SK-N-SH (cell line): ENCODE measurements around the gene CCDC178. TPM values are rescaled to one million over a fixed set of nuclear protein-coding genes. Genes with fewer than 3 reads are reported as not detected.

Source experiments
- CTCF ChIA-PET: fragments of 300-600, 350-600 bp; formaldehyde crosslinking; extraction: SDS; loops from one replicate; lab custom pipeline; 2021; lab: Yijun Ruan, JAX
- POLR2A ChIA-PET: fragments of 350-600 bp; sonication (Branson Sonifier 250); formaldehyde crosslinking; extraction: SDS; loops from one replicate; lab custom pipeline; 2020; ENCODE audit warnings: antibody characterized with exemption, inconsistent platforms; lab: Yijun Ruan, JAX
- DNase-seq: peaks from one replicate; pipeline ENCODE4 v3.0.0; 2012
- H2AFZ ChIP-seq: fragments of 200-600 bp; sonication (generic); 2 replicates; pipeline ENCODE4 v1.8.1; 2016; ENCODE audit warnings: antibody characterized with exemption, mild to moderate bottlenecking, low read depth
- H3F3A ChIP-seq: fragments of 200-600 bp; sonication (generic); replicated peaks from 2 replicates; pipeline ENCODE3; 2016; ENCODE audit warnings: antibody characterized with exemption, mild to moderate bottlenecking; ENCODE audit not compliant: insufficient read depth
- H3K27ac ChIP-seq, 2 experiments: fragments of 200-500 bp in 1 of 2; fragments of 200-600 bp in 1 of 2; sonication (Bioruptor generic) in 1 of 2; sonication (generic), shearing (Covaris generic) in 1 of 2; 2 replicates each; pipeline versions ENCODE4 v1.5.1 to v1.6.1; 2014 to 2016; ENCODE audit warnings: low read depth in 2 of 2, inconsistent platforms in 1 of 2, low read length in 1 of 2, mild to moderate bottlenecking in 1 of 2, mixed read lengths in 1 of 2
- H3K27me3 ChIP-seq: fragments of 200-600 bp; sonication (generic), shearing (Covaris generic); 2 replicates; pipeline ENCODE4 v1.6.1; 2016; ENCODE audit warnings: mixed run types; ENCODE audit not compliant: insufficient read depth
- H3K36me3 ChIP-seq, 2 experiments: fragments of 200-500 bp in 1 of 2; fragments of 200-600 bp in 1 of 2; sonication (Bioruptor generic) in 1 of 2; sonication (generic) in 1 of 2; replicated peaks in 1 of 2; 2 replicates each; pipeline versions ENCODE3 to v1.5.1; 2014 to 2016; ENCODE audit warnings: low read length in 1 of 2, mild to moderate bottlenecking in 1 of 2; ENCODE audit not compliant: insufficient read depth in 2 of 2, control insufficient read depth in 1 of 2
- H3K4me1 ChIP-seq, 2 experiments: fragments of 200-500 bp in 1 of 2; fragments of 200-600 bp in 1 of 2; sonication (Bioruptor generic) in 1 of 2; sonication (generic), shearing (Covaris generic) in 1 of 2; 2 replicates each; pipeline versions ENCODE4 v1.5.1 to v1.6.1; 2014 to 2016; ENCODE audit warnings: low read depth in 1 of 2, low read length in 1 of 2, mixed run types in 1 of 2; ENCODE audit not compliant: insufficient read depth in 2 of 2, control insufficient read depth in 1 of 2
- H3K4me2 ChIP-seq: fragments of 200-600 bp; sonication (generic), shearing (Covaris generic); 2 replicates; pipeline ENCODE4 v1.6.1; 2017; ENCODE audit warnings: mixed run types
- H3K4me3 ChIP-seq, 2 experiments: fragments of 200-500 bp in 1 of 2; fragments of 200-600 bp in 1 of 2; sonication (Bioruptor generic) in 1 of 2; sonication (generic), shearing (Covaris generic) in 1 of 2; 2 replicates each; pipeline versions ENCODE4 v1.5.1 to v1.8.1; 2014 to 2016; ENCODE audit warnings: low read depth in 2 of 2, inconsistent platforms in 1 of 2, low read length in 1 of 2, mild to moderate bottlenecking in 1 of 2, mixed read lengths in 1 of 2, moderate library complexity in 1 of 2
- H3K79me2 ChIP-seq: fragments of 200-600 bp; sonication (generic); 2 replicates; pipeline ENCODE4 v1.8.1; 2017; ENCODE audit warnings: mild to moderate bottlenecking; ENCODE audit not compliant: insufficient read depth
- H3K9ac ChIP-seq: fragments of 200-600 bp; sonication (generic); 2 replicates; pipeline ENCODE4 v1.6.1; 2017; ENCODE audit warnings: mixed run types
- H3K9me2 ChIP-seq: fragments of 200-600 bp; sonication (generic); 2 replicates; pipeline ENCODE4 v1.6.1; 2017; ENCODE audit warnings: mixed run types
- H3K9me3 ChIP-seq: fragments of 200-600 bp; sonication (generic); 2 replicates; pipeline ENCODE4 v1.6.1; 2017; ENCODE audit warnings: mixed run types, mild to moderate bottlenecking, moderate library complexity
- H4K20me1 ChIP-seq: fragments of 200-600 bp; sonication (generic); 2 replicates; pipeline ENCODE4 v1.6.1; 2017; ENCODE audit warnings: mild to moderate bottlenecking, mixed run types; ENCODE audit not compliant: insufficient read depth
- ELF1 ChIP-seq: IDR thresholded peaks from 2 replicates; pipeline ENCODE4 v1.4.0; 2012
- FOSL2 ChIP-seq: IDR thresholded peaks from 2 replicates; pipeline ENCODE4 v1.4.0; 2012; ENCODE audit warnings: low read depth, mild to moderate bottlenecking, moderate library complexity, borderline replicate concordance
- FOXJ3 ChIP-seq: sonication (generic); formaldehyde crosslinking; IDR thresholded peaks from 2 replicates; pipeline ENCODE4 v1.5.1; 2020; ENCODE audit warnings: mild to moderate bottlenecking, missing genetic modification reagents
- FOXM1 ChIP-seq: IDR thresholded peaks from 2 replicates; pipeline ENCODE4 v1.4.0; 2012; ENCODE audit warnings: low read depth, mild to moderate bottlenecking
- GATA2 ChIP-seq: sonication (generic); formaldehyde crosslinking; IDR thresholded peaks from 2 replicates; pipeline ENCODE4 v1.5.0; 2020; ENCODE audit warnings: mild to moderate bottlenecking, missing genetic modification reagents
- JUND ChIP-seq: IDR thresholded peaks from 2 replicates; pipeline ENCODE4 v1.4.0; 2012
- NRF1 ChIP-seq: IDR thresholded peaks from 2 replicates; pipeline ENCODE4 v1.6.1; 2012; ENCODE audit warnings: low read depth, mild to moderate bottlenecking, low read length
- POLR2AphosphoS5 ChIP-seq: IDR thresholded peaks from 2 replicates; pipeline ENCODE4 v1.6.1; 2012; ENCODE audit warnings: low read depth, low read length
- RXRA ChIP-seq: IDR thresholded peaks from 2 replicates; pipeline ENCODE4 v1.4.0; 2012; ENCODE audit warnings: low read depth, mild to moderate bottlenecking, borderline replicate concordance
- SIN3A ChIP-seq: IDR thresholded peaks from 2 replicates; pipeline ENCODE4 v1.6.1; 2012; ENCODE audit warnings: low read depth, mild to moderate bottlenecking, low read length, moderate library complexity, borderline replicate concordance
- SMC3 ChIP-seq: IDR thresholded peaks from 2 replicates; pipeline ENCODE4 v1.6.1; 2012; ENCODE audit warnings: low read depth, low read length, improper control_type of control experiment
- WGBS: methylation state at CpG from one replicate; pipeline ENCODE4 v1.1.6; 2017; ENCODE audit warnings: low lambda C conversion rate; 5-methylcytosine and 5-hydroxymethylcytosine counted together
- polyA plus RNA-seq, 3 experiments: library from polyadenylated mRNA; depleted of rRNA; stranded (reverse); fragments of >200 nt; gene quantifications; 2 replicates each; pipeline ENCODE4 v1.2.3, GENCODE V29; 2012
- TF ChIP-seq, protein P1 (sequence below): fragments of 200-600 bp; sonication (generic); IDR thresholded peaks from 2 replicates; pipeline ENCODE4 v1.6.1; 2017; ENCODE audit warnings: antibody characterized with exemption, mild to moderate bottlenecking, moderate library complexity
- TF ChIP-seq, protein P2 (sequence below): fragments of 150-350 bp; IDR thresholded peaks from 2 replicates; pipeline ENCODE4 v1.6.1; 2017; ENCODE audit warnings: antibody characterized with exemption, low read length, low read depth, borderline replicate concordance

The CCDC178 gene
- polyA plus RNA-seq, 1 of the 3 experiments (the other 2 are of a cell fraction) = not detected

DNA sequence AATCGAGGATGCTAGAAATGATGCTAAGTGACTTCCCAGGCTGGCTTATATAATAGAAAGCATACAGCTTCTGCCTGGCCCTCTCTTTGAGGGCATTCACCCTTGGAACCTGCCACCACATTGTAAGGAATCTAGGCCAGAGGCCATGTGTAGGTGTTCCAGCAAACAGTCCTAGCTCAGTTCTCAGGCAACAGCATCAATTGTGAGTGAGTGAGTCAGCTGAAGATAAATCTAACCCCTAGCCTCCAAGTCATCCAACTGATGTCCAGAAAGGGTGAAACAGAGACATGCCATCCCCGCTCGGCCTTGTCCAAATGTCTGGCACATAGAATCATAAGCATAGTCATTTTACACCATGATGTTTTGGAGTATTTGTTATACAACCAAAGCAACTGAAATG is 343.4 kb downstream of the CCDC178 start:
- no peak overlapping the region for H3K4me2 ChIP-seq
- POLR2A ChIA-PET = no interaction called here
- no peaks in the 10 kb centered on the region for H3K79me2 ChIP-seq
- no peaks in the 10 kb centered on the region for H3K4me1 ChIP-seq
- TF ChIP-seq ELF1 = no peak
- TF ChIP-seq, all 33 proteins: peak for 0
- no peaks in the 10 kb centered on the region for H3K9me3 ChIP-seq
- H3K36me3 ChIP-seq = no peaks in the 10 kb centered on the region
- no peaks in the 10 kb centered on the region for H3K27me3 ChIP-seq
- WGBS = 64% methylated on average over 3 of the region's 3 CpGs
- H3K27ac ChIP-seq = no peak overlapping the region
- no peak for DNase-seq
- CTCF ChIA-PET = no interaction called here
- H3F3A ChIP-seq = no peaks in the 10 kb centered on the region
- no peak overlapping the region for H3K4me3 ChIP-seq
- no peaks in the 10 kb centered on the region; the same call in 1 of the 2 replicates for H3K9me2 ChIP-seq
- no peak overlapping the region for H3K9ac ChIP-seq
- H4K20me1 ChIP-seq = no peaks in the 10 kb centered on the region
- no peak overlapping the region for H2AFZ ChIP-seq

- H3K9me3 ChIP-seq = no peaks in the 10 kb centered on the region
- H3K4me3 ChIP-seq = no peak overlapping the region
- H3K9me2 ChIP-seq = no peaks in the 10 kb centered on the region
- H3K27me3 ChIP-seq = no peaks in the 10 kb centered on the region
- H3K36me3 ChIP-seq = no peaks in the 10 kb centered on the region
- ChIA-PET POLR2A (no interaction called here), CTCF (no interaction called here)
- H3K9ac ChIP-seq = no peak overlapping the region
- H3K79me2 ChIP-seq = no peaks in the 10 kb centered on the region
- no peaks in the 10 kb centered on the region for H3K4me1 ChIP-seq
- TF ChIP-seq, protein P1, sequence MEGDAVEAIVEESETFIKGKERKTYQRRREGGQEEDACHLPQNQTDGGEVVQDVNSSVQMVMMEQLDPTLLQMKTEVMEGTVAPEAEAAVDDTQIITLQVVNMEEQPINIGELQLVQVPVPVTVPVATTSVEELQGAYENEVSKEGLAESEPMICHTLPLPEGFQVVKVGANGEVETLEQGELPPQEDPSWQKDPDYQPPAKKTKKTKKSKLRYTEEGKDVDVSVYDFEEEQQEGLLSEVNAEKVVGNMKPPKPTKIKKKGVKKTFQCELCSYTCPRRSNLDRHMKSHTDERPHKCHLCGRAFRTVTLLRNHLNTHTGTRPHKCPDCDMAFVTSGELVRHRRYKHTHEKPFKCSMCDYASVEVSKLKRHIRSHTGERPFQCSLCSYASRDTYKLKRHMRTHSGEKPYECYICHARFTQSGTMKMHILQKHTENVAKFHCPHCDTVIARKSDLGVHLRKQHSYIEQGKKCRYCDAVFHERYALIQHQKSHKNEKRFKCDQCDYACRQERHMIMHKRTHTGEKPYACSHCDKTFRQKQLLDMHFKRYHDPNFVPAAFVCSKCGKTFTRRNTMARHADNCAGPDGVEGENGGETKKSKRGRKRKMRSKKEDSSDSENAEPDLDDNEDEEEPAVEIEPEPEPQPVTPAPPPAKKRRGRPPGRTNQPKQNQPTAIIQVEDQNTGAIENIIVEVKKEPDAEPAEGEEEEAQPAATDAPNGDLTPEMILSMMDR = no peak
- TF ChIP-seq GATA2 (no peak), POLR2AphosphoS5 (no peak), FOXJ3 (CRISPR knock-in tag) (no peak), FOXM1 (no peak), JUND (no peak), SIN3A (no peak), RXRA (no peak), NRF1 (no peak), SMC3 (no peak), FOSL2 (no peak)
- TF ChIP-seq, protein P2, sequence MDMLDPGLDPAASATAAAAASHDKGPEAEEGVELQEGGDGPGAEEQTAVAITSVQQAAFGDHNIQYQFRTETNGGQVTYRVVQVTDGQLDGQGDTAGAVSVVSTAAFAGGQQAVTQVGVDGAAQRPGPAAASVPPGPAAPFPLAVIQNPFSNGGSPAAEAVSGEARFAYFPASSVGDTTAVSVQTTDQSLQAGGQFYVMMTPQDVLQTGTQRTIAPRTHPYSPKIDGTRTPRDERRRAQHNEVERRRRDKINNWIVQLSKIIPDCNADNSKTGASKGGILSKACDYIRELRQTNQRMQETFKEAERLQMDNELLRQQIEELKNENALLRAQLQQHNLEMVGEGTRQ = no peak
- TF ChIP-seq, all 33 proteins: peak for 0
- WGBS = 36% methylated on average over 4 of the region's 4 CpGs
- H2AFZ ChIP-seq = no peak overlapping the region
- no peak for DNase-seq
- no peaks in the 10 kb centered on the region for H3F3A ChIP-seq
- no peaks in the 10 kb centered on the region for H4K20me1 ChIP-seq
- no peak overlapping the region for H3K27ac ChIP-seq
- H3K4me2 ChIP-seq = no peak overlapping the region
Observed at GRCh38 chr18:33090461-33090860, 350.1 kb downstream of the CCDC178 start.
